Prostate gland (tissue), 2 donors: ENCODE measurements around the gene OR56B4.

Source experiments
- CTCF ChIP-seq, 4 experiments: fragments of 200-600 bp in 2 of 4; fragments of 450-650 bp in 2 of 4; sonication (generic) in 2 of 4; IDR thresholded peaks; 1 replicate in 3 of 4; 2 replicates in 1 of 4; pipeline ENCODE4 v1.5.1; 2016 to 2019; ENCODE audit warnings: antibody characterized with exemption in 4 of 4, mild to moderate bottlenecking in 2 of 4, moderate library complexity in 2 of 4
- POLR2A ChIP-seq: fragments of 450-650 bp; IDR thresholded peaks from one replicate; pipeline ENCODE4 v1.6.1; 2016; ENCODE audit warnings: antibody characterized with exemption, mild to moderate bottlenecking

GRCh38 chr11:6096417-6096816 lies 11.1 kb upstream of the OR56B4 start:
- TF ChIP-seq POLR2A (no peak), CTCF (IDR thresholded peaks at IDR 0.05) (no peak)
